Cortex of kidney (tissue), 1 donor: ENCODE measurements around the gene SKOR1.

Experiments used
- DNase-seq: peaks from one replicate; lab custom pipeline; 2025; lab: John Stamatoyannopoulos, UW

Gene SKOR1

DNA sequence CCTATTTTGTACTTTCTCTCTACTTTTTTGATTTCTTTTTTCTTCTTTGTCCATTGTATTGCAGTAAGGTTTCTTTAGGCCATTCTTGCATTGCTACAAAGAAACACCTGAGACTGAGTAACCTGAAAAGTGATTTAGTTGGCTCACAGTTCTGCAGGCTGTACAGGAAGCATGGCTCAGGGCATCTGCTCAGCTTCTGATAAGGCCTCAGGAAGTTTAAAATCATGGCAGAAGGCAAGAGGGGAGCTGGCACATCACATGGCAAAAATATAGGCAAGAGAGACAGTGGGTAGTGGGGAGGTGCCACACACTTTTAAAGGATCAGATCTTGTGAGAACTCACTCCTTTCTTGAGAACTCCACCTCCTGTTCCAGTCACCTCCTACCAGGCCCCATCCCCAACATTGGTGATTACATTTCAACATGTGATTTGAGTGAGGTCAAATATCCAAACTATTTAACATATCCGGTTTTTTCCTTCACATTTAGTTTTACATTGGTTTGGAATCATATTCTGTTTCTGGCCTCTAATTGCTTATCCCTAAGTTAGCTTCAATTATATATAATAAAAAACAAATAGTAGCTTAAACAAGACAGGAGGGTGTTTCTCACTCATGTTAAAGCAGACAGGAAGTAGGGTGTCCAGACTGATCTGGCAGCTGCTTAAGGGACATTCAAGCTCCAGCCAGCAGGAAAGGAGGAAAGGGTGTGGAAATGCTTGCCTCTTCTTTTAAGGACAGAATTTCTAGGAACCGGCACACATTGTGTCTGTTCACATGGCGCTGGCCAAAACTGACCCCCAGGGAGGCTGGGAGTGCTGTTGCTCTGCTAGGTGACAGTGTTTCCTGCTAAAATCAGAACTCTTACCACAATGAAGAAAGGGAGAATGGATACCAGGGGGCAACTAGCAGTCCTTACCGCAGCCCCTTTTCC is 28.8 kb upstream of the SKOR1 start:
- DNase-seq = no peak

DNA sequence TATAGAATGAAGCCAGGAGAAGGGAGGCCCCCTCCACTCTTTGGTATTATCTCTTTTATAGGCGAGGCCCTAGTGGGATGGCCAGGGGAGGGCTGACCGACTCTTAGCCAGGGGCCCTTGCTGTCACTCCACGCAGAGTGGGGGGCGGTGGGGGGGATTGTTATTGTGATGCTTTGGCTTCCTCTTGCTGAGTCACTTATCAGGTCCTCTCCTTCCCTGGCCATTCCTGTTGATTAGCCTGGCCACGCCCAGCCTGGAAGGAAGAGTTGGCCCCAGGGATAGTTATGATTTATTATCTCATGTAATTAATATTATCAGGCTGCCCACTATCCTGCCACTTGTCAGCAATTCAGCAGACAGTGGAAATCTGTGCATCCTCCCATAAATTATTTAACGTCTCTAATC is 25.5 kb upstream of the SKOR1 start:
- no peak for DNase-seq

DNA sequence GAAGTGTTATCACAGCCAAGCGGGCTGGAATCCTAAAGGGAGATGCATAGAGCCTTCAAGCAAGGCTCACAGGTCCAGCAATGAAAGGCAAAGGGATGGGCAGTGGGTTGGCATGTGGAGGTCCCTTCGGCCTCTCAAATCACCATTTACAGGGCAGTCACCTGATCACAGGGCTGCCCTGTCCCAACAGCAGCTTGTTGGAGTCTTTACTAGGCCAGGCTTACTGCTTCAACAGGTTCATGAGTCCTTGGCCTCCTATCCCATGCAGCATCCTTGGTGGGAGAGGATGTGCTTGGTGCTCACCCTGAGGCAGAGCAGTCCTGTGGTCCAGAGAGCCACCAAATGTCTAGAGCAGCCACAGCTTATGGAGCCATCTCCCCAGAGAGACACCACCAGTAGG is 24.2 kb upstream of the SKOR1 start:
- no peak for DNase-seq

DNA sequence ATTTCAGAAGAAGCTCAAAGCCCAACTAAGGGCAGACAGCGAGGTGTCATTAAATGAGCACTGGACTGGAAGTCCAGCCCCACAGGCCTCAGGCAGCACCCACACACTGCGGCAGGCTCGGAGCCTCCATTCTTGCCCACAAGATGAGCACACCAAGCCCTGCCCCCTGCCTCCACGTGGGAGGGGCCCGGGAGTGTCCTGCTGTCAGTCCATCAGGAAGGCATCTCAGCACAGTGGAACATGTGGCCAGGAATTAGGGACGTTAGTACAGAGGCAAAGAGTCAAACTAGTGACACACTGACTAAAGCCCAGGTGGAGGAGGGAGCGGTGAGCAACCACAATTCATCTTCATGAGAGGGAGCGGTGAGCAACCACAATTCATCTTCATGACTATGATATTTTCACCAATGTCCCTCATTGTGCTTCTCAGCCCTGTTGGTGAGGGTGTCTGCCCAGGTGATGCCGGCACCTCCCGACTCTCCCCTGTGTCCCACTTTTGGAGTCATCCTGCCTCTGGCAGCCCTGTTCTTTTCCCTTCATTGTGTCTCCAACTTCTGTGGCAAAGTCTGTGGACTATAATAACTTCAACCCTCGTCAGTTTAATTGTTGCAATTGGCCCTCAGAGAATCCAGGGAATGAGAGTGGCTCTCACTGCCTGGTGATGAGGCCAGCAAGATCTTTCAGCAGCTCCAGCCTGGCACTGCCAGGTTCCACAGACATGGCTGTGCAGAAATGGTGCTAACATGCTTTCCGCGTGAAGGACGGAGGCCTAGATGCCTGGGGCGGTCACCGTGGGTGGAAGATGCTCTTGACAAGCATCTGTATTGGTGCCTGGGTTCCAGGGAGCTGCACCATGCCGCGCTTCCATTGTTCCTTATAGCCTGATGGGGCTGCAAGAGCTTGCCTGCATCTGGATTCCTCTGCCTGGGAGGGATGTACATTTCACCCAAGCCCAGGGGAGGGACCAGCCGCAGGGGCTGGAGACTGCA is 23.1 kb upstream of the SKOR1 start:
- no peak for DNase-seq

DNA sequence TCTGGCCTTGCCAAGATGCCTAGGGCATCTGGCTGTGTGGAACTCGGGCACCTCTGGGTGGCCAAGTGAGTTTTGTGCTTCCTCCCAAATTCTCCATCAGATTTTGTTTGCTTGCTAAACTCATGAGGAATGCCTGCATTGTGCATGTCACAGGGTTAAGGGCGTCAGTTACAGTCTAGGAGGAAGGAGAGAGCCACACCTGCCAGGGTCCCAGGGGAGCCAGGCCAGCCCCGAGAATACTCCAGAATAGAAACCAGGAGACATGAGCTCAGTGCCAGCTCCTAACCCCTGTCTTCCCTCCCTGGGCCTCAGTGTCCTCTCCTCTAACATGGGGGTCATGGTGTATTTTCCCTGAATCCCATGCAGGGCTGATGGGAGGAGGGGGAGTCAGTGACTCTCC is 22.0 kb upstream of the SKOR1 start:
- DNase-seq = no peak

DNA sequence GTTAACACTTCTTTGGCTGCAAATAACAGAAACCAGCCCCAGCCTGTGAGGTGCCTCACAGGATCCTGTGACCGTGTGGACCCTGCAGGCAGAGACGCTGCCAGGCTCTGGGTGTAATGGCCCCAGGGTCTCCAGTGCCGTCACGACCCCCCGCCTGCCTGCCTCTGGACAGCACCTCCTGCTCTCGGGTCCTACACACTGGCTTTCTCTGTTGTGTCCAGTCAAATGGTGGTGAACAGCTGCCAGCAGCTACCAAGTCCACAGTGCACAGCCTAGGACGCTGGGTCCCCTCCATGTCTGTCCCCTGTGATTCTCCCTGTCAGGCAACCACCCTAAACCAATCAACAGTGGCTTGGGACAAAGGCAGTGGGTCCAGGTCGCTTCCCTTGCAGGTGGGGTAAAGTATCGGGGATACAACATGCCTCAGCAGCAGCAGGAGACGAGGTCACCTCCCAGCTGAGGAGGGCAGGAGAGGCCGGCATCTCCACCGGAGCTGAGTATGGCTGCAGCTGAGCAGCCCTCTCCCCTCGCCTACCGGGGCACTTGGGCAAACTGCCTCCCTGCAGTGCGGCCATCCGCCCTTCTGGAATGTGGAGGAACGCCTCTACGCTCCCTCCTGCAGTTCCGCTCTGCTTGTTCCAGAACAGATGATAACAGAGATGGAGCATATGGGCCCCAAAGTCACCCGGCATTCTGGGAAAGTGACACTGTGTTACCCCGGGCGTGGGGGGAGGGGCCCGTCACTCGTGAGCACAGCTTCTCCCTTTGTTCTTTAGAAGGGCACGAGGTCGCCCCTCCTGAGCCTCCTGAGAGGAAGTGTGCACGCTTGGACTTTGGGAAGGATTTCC is 21.1 kb upstream of the SKOR1 start:
- no peak for DNase-seq

DNA sequence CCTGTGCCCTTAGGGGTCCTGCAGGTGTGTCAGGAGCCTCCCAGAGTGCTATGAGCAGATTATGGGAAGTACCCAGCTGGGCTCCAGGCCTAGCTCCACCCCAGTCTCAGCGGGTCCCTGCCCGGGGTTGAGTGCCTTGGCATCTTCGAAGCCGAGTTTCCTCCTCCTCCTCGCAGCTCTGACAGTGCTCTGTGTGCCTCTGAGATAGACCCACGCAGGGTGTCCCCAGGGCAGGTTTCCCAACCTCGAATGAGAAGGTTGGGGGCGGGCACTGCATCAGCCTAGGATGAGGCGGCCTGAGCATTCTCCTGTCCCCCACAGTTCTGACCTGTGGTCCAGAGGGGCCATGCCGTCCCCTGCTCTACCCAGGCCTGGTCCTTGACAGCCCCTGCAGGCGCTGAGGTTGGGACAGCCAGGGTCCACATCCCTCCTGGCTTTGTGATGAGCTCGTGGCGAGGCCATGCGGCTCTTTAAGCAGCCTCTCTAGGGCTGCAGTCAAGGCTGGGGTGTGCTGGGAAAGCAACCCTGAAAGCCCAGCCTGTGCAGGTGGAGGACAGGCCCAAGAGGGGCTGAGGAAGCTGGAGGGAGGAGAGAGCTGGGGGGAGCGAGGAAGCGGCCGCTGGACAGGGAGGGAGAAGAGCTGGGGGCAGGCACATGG is 20.2 kb upstream of the SKOR1 start:
- no peak for DNase-seq

DNA sequence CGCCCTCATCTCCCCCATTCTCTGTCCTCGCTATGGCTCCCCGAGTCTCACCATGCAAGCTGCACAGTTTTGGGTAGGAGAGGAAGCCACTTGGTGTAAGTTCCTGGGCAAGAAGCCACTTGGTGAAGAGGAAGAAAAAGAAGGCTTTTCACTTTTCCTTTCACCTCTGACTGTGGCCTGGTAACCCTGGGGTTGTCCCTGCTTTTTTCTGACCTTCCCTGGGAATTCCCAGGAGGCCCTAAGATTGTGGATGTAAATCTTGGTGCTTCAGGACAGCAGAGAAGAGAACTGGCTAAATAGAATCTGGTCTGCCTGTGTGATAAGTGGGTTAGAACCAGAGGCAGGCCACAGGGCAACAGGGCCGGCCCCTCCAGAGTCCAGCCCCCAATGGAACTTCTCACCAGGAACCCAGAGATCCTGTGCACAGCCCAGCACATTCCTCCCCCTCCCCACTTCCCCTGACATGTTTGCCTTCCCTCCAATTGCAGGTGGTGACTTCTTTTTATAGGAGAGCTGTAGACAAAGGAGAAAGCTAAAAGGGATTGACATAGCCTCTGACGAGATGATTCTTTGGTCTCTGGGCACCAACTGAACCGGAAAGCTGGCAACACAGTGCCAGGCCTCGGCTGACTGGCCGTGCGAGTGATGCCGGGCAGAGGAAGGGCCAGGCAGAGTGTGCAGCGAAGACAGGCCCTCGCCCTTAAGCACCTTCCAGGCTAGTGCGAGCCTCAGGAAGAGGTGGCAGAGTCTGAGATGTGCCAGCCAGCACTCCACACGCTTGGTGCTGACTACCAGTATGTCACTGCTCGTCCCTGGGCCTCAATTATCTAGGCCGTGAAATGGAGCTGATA is 19.4 kb upstream of the SKOR1 start:
- no peak for DNase-seq

DNA sequence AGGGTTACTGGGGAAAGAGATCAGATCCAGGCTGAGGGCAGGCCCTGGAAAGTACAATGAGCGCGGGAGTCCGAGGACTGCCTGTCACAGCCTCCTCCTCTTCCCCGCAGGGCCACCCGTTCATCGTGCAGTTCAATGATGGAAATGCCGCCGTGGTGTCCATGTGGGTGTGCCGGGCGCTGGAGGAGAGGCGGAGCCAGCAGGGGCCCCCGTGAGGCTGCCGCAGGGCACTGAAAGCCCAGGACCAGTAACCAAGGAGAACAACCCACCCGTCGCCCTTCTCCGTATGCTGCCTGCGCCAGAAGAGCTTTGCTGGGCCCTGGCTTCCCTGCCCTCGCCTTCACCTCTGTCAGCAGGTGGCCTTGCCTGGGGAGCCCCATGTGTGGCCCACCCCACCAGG is 18.8 kb upstream of the SKOR1 start:
- DNase-seq = no peak

DNA sequence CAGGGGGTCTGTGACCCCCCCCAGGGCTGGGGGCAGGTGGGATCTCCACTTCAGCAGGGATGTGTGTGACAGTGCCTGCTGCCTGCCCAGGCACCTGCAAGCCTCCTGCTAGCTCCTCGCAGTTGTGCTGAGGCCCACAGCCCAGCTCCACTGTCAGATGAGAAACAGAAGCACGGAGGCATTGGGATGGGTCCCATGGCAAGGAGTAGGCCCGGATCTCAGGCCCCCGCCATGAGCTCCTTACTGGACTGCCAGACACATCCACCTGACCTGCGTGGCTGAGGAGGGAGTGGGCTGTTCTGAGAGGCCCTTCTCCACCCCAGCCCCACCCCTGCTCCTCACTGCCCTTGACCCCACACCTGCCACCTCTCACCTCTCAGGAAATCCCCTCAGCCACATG is 18.2 kb upstream of the SKOR1 start:
- DNase-seq = no peak

DNA sequence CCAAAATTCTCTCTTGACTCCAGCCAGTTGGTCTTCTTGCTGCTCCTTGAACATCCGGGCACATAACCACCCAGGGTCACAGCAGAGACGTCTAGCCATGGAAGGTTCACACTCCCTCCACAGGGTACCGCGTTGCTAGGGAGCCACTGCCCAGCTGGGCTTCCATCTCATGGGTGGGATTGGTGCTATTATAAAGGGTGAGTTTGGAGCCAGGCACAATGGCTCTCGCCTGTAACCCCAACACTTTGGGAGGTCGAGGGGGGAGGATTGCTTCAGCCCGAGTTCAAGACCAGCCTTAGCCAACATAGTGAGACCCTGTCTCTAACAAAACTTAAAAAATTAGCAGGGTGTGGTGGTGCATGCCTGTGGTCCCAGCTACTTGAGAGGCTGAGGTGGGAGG is 17.5 kb upstream of the SKOR1 start:
- no peak for DNase-seq

DNA sequence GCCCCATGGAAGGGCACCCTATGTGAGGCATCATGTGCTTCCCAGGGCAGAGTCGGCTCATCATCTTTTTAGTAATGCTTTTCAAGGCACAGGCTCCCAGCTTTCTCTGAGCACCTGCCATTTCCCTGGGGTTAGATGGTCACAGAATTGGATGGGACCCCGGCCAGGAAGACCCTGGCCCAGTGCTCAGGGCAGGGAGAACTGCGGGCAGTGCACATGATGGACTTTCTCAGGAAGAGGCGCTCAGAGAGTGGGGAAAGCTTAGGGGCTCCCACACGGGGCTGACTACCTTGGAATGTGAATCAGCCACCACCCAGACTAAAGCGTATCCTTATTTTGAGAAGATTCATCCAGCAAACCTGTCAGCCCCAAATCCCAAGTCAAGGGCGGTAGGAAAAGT is 16.5 kb upstream of the SKOR1 start:
- DNase-seq = no peak

DNA sequence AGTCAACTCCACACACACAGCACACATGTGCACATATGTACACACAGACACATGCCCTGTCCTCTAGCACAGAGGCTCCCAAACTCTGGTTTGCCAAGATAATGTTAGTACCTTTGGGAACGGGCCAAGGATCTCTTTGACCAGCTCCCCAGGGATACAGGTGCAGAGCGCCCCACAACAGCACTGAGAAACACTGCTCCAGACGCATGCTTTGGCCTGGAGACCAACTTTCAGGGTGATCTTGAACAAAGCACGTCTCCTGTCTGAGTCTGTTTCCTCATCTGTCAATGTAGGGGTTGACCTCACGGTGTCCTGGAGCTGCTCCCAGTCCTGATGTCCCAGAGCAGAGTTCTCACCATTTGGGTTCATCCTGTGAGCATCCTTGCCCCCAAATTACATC is 15.9 kb upstream of the SKOR1 start:
- DNase-seq = no peak

DNA sequence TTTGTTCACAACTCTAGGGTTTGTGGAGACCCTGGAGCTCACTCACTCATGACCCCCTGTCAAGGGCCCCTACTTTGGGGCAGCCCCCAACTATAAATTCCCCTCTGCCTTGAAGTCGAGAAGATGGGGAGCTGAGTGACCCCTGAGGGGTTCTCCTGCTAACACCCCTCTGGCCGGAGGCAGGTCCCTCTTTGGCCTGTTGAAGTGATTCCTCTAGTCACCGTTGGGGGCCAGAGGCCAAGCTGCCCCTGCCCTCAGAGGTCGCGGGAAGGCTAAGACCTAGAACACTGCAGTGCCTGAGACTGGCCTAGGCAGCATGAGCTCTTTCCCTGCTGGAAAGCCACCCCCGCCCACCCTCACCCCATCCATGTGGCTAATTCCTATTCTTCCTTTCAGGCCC is 15.4 kb upstream of the SKOR1 start:
- DNase-seq = no peak

DNA sequence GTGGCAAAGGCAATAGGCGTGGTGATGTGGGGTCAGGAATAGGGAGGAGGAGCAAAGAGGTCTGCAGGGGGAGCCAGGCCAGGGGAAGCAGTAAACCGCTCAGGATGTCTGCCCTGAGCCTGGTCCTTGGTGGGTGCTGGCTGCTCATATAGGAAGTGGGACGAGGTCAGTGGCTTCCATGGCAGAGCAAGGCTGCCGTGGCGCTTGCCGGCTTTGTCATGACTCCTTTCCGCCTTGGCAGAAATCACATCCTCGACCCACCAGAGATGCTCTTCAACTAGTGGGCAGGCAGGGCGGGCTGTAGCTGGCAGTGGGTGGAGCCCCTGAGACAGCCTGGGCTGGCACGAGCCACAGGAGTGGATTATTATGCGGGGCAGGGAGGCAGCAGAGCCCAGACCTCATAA is 13.1 kb upstream of the SKOR1 start:
- no peak for DNase-seq

DNA sequence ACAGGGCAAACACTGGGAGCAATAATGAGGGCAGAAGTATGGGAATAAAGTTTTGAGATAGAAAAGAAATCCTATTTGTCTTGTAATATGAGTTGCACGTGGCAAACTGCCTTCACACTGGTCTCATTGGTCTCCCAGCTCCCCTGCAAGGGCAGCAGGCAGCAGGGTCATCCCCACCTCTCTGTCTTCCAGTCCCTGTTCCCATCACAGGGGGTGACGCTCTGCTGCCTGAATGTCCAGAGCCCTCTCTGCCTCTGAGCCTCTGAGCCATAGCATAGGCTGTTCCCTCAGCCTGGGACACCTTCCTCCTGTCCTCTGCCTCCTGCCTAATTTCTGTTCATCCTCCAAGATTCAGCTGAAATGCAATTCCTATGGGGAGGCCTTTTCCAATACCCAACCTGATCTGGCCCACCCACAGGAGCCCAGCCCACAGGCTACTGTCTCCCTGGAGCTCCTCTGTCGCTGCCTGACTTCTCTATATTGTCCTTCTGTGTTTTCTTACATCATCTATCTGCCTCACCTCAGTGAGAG is 12.1 kb upstream of the SKOR1 start:
- no peak for DNase-seq

DNA sequence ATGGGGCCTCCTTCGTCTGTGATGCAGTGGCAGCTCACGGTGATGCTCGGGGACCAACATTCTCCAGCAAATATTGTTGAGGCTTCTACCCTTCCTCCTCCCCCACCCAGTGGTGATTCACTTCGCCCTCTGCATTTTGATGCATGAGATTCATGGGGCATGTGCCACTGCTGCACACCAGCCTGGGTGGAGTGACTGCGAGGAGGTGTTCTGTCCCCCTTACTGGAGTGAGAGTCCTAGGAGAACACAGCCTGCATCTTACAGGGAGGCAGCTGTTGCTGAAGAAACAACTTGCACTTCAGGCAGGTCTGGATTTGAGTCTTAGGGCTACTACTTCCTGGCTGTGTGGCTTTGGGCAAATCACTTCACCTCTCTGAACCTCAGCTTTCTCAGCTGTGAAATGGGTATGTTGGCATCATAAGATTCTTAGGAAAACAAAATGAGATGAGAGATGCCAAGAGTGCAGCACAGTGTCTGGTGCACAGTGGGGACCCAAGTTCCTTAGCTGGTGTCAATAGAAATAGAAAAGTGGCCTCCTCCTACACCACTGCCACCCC is 10.2 kb upstream of the SKOR1 start:
- DNase-seq = no peak

DNA sequence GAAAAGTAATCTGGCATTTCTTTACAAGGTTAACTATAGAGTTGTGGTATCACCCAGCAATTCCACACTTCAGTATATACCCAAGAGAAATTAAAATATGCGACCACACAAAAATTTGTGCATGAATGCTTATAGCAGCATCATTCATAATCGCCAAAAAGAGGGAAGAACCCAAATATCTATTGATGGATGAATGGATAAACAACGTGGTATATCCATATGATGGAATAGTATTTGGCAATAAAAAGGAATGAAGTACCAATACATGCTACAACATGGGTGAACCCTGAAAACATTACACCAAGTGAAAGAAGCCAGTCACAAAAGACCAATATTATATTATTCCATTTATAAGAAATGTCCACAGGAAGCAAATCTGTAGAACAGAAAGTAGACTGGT is 8.6 kb upstream of the SKOR1 start:
- no peak for DNase-seq

DNA sequence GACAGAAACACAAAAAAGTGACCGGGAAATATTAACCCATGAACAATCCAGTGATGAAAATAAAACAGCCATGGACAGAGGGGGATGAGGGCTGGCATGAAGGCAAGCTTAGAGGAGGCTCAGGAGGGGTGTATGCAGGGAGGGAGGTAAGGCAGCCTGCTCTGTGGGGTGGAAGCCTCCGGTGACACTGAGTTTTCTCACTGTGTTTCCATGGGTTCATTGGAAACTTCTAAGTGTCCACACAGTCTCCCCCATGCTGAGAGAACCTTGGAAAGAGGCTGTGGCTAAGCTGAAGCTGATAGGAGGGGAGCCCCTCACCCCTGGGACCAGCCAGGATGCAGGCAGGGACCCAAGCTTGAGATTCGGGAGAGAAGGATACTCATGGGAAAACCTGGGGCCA is 6.8 kb upstream of the SKOR1 start:
- no peak for DNase-seq

DNA sequence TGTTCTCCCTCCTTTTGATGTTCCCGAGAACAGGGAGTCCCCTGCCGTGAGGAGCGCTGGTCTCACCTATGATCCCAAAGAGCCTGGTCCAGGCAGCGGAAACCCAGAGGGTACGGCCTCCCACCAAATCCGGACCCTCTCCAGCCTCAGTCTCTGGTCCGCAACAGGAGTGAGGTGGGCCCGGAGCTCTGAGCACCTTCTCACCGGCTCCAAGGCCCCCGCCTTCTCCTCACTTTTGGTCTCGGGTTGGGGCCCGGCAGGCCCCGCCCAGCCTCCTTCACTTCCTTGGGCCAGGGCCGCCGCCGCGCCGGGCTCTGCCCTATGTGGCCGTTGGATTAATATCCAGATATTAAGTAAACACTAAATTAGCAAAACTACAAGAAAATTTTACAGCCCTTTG is 5.7 kb upstream of the SKOR1 start:
- no peak for DNase-seq
